ENCODE measurements around the gene DMD. TPM values are rescaled to one million over a fixed set of nuclear protein-coding genes. Genes with fewer than 3 reads are reported as not detected.
"Not testable (repeated sequence)": the region's sequence is repeated elsewhere in the genome, so short reads cannot be mapped to it uniquely, and the experiment has no call there.

DMD gene
- total and polyA plus RNA-seq, 12 donors: 28.5 to 228 (median 168) TPM

DNA sequence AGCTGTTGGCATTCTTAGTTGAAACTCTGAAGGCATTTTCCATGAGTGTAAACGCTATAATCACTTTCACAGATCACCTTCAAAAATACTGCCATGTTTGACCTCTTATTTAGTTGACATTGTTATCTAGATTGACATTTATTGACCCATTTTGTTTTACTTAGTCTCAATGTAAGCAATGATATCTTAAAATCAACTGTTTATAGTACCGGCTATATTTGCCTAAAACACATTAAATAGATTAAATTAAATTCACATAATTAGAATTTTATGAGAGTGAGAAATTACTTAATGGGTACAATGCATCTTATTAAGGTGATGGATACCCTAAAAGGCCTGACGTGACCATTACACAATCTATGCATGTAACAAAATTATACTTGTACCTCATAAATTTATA, 1621.8 kb downstream of the DMD start:
- intact Hi-C loops (cut with DNase I): no loop called here
- Histone ChIP-seq H3K4me3 (no peak overlapping the region), H3K36me3 (no peaks in the 10 kb centered on the region), H3K27ac (no peak overlapping the region), H3K27me3 (no peaks in the 10 kb centered on the region), H3K4me1 (no peaks in the 10 kb centered on the region), H3K9me3 (no peaks in the 10 kb centered on the region)
- DNase-seq (no peak), ATAC-seq (no peak)
- TF ChIP-seq, protein P1, sequence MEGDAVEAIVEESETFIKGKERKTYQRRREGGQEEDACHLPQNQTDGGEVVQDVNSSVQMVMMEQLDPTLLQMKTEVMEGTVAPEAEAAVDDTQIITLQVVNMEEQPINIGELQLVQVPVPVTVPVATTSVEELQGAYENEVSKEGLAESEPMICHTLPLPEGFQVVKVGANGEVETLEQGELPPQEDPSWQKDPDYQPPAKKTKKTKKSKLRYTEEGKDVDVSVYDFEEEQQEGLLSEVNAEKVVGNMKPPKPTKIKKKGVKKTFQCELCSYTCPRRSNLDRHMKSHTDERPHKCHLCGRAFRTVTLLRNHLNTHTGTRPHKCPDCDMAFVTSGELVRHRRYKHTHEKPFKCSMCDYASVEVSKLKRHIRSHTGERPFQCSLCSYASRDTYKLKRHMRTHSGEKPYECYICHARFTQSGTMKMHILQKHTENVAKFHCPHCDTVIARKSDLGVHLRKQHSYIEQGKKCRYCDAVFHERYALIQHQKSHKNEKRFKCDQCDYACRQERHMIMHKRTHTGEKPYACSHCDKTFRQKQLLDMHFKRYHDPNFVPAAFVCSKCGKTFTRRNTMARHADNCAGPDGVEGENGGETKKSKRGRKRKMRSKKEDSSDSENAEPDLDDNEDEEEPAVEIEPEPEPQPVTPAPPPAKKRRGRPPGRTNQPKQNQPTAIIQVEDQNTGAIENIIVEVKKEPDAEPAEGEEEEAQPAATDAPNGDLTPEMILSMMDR (IDR thresholded peaks at IDR 0.05): no peak
- 92 to 93% methylated on average over 3 of the region's 3 CpGs for WGBS, 2 donors

DNA sequence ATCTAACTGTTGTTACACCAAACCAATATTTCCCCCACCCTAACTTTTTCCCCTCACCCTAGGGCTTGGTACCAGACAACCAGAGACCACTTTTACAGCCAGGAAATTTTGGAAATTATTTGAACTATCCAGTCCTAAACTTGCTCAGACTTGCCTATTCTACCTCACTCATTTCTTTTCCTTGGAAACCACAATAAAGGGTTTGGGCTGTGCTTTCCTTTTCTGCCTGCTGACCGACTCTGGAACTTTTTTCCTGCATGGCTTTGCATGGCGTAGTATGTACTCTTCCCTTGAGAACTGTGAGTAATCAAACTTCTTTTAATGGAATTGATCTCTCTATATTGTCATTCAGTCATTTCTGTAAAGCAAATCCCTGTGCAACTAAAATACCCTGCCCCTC, 1623.0 kb downstream of the DMD start:
- no peak overlapping the region for H3K4me3 ChIP-seq
- no peak for DNase-seq
- no peaks in the 10 kb centered on the region for H3K36me3 ChIP-seq
- no peaks in the 10 kb centered on the region for H3K9me3 ChIP-seq
- intact Hi-C loops (cut with DNase I): no loop called here
- H3K27ac ChIP-seq: no peak overlapping the region
- 89 to 98% methylated on average over 2 of the region's 2 CpGs for WGBS, 2 donors
- H3K4me1 ChIP-seq: no peaks in the 10 kb centered on the region
- no peaks in the 10 kb centered on the region for H3K27me3 ChIP-seq
- no peak for ATAC-seq
- TF ChIP-seq, protein P1 (IDR thresholded peaks at IDR 0.05): no peak

- DNase-seq; H3K4me1 ChIP-seq; H3K27ac ChIP-seq; H3K4me3 ChIP-seq; ATAC-seq; H3K9me3 ChIP-seq; H3K36me3 ChIP-seq; H3K27me3 ChIP-seq; intact Hi-C loops (cut with DNase I): not testable (repeated sequence)
- 95 to 96% methylated on average over 3 of the region's 3 CpGs for WGBS, 2 donors
These were observed 1627.5 kb downstream of the DMD start for GRCh38 chrX:31583892-31584291.

- Histone ChIP-seq H3K9me3 (no peaks in the 10 kb centered on the region), H3K36me3 (no peaks in the 10 kb centered on the region), H3K27me3 (no peaks in the 10 kb centered on the region), H3K4me1 (no peaks in the 10 kb centered on the region), H3K27ac (no peak overlapping the region), H3K4me3 (no peak overlapping the region)
- 40 to 52% methylated on average over 2 of the region's 2 CpGs for WGBS, 2 donors
- no peak for ATAC-seq
- TF ChIP-seq, protein P1 (IDR thresholded peaks at IDR 0.05): no peak
- DNase-seq: no peak
- intact Hi-C loops (cut with DNase I): no loop called here
These were observed 1630.6 kb downstream of the DMD start for GRCh38 chrX:31580726-31581125.

DNA sequence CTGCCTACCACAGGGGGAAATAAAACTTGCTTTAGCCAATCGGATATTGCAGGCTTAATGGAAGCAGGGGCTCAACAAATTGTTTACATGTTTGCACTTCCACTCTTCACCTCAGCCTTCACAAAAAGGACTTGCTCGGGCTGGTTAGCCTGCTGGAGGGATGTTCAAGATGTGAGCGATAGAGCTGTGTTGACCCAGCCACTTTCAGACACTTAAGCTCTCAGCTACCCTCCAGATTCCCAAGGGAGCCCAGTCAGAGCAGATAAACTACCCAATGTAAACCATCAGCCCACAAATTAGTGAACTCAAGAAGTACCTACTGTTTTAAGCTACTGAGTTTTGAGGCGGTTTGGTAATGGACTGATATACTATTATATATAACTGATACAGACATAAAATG, 1631.1 kb downstream of the DMD start:
- H3K27ac ChIP-seq: no peak overlapping the region
- WGBS, 2 donors: 87 to 88% methylated on average over 4 of the region's 4 CpGs

More for the DNA sequence above, 1631.1 kb downstream of the DMD start:
- DNase-seq (no peak), ATAC-seq (no peak)
- no peaks in the 10 kb centered on the region for H3K9me3 ChIP-seq
- no peaks in the 10 kb centered on the region for H3K27me3 ChIP-seq
- no peaks in the 10 kb centered on the region for H3K4me1 ChIP-seq
- TF ChIP-seq, protein P1 (IDR thresholded peaks at IDR 0.05): no peak
- intact Hi-C loops (cut with DNase I): no loop called here
- H3K4me3 ChIP-seq: no peak overlapping the region
- H3K36me3 ChIP-seq: no peaks in the 10 kb centered on the region
